GM23338 (cell line): ENCODE measurements around the gene IER2. TPM values are rescaled to one million over a fixed set of nuclear protein-coding genes. Genes with fewer than 3 reads are reported as not detected.

ENCODE experiments used
- ATAC-seq: fragments of 200-7000 bp; cut with Tn5 transposase; 3 replicates; pipeline ENCODE4 v1.9.1; 2020
- DNase-seq: peaks from one replicate; pipeline ENCODE4 v3.0.0-alpha.2; 2015; ENCODE audit warnings: low spot score
- H2AFZ ChIP-seq: fragments of 200-600 bp; sonication (generic); 2 replicates; pipeline ENCODE4 v1.8.0; 2016; ENCODE audit warnings: antibody characterized with exemption, mild to moderate bottlenecking, moderate library complexity
- H3F3A ChIP-seq: fragments of 200-600 bp; sonication (generic); replicated peaks from 2 replicates; pipeline ENCODE4 v1.8.0; 2017; ENCODE audit warnings: antibody characterized with exemption, mixed run types, low read depth
- H3K27ac ChIP-seq: fragments of 200-600 bp; sonication (generic); 2 replicates; pipeline ENCODE4 v1.6.1; 2016; ENCODE audit warnings: low read depth
- H3K27me3 ChIP-seq: fragments of 200-600 bp; sonication (generic); 2 replicates; pipeline ENCODE4 v1.8.0; 2016; ENCODE audit warnings: mild to moderate bottlenecking, mixed run types, moderate library complexity; ENCODE audit not compliant: insufficient read depth
- H3K36me3 ChIP-seq: fragments of 200-600 bp; sonication (generic); 2 replicates; pipeline ENCODE4 v1.8.0; 2016; ENCODE audit warnings: mild to moderate bottlenecking; ENCODE audit not compliant: insufficient read depth
- H3K4me1 ChIP-seq: fragments of 200-600 bp; sonication (generic); 2 replicates; pipeline ENCODE4 v1.8.0; 2016; ENCODE audit warnings: mild to moderate bottlenecking, moderate library complexity; ENCODE audit not compliant: insufficient read depth
- H3K4me2 ChIP-seq: fragments of 200-600 bp; sonication (generic); 2 replicates; pipeline ENCODE4 v1.7.1; 2017; ENCODE audit warnings: mixed run types
- H3K4me3 ChIP-seq: fragments of 200-600 bp; sonication (generic); 2 replicates; pipeline ENCODE4 v1.6.1; 2016; ENCODE audit warnings: mixed run types
- H3K79me2 ChIP-seq: fragments of 200-600 bp; sonication (generic); replicated peaks from 2 replicates; pipeline ENCODE4 v1.8.0; 2017; ENCODE audit warnings: mild to moderate bottlenecking; ENCODE audit not compliant: insufficient read depth
- H3K9me2 ChIP-seq: fragments of 200-600 bp; sonication (generic); 2 replicates; pipeline ENCODE4 v1.8.0; 2017; ENCODE audit not compliant: insufficient read depth
- H4K20me1 ChIP-seq: fragments of 200-600 bp; sonication (generic); replicated peaks from 2 replicates; pipeline ENCODE4 v1.8.0; 2017; ENCODE audit warnings: mild to moderate bottlenecking; ENCODE audit not compliant: insufficient read depth
- H3K27ac Mint-ChIP-seq: 2 replicates; pipeline ENCODE4 v1.8.0; 2020; ENCODE audit warnings: inconsistent platforms, mild to moderate bottlenecking, moderate library complexity, mixed read lengths
- H3K27me3 Mint-ChIP-seq: 3 replicates; pipeline ENCODE4 v1.8.0; 2022; ENCODE audit warnings: low read depth, mild to moderate bottlenecking, moderate library complexity, mixed read lengths, inconsistent platforms; ENCODE audit not compliant: insufficient read depth, poor library complexity
- H3K36me3 Mint-ChIP-seq: 3 replicates; pipeline ENCODE4 v1.8.0; 2021; ENCODE audit warnings: low read depth, mild to moderate bottlenecking, inconsistent platforms, moderate library complexity, mixed read lengths
- H3K4me1 Mint-ChIP-seq: 3 replicates; pipeline ENCODE4 v1.8.0; 2020; ENCODE audit warnings: mild to moderate bottlenecking, inconsistent platforms, mixed read lengths
- H3K4me3 Mint-ChIP-seq: 3 replicates; pipeline ENCODE4 v1.8.0; 2021; ENCODE audit warnings: moderate library complexity, mild to moderate bottlenecking, inconsistent platforms, mixed read lengths
- H3K9me3 Mint-ChIP-seq: 3 replicates; pipeline ENCODE4 v1.8.0; 2020; ENCODE audit warnings: moderate library complexity, mild to moderate bottlenecking, inconsistent platforms, mixed read lengths
- CREB1 ChIP-seq: fragments of 250-450 bp; sonication (Bioruptor Pico); IDR thresholded peaks from 2 replicates; pipeline ENCODE4 v1.5.0; 2020; ENCODE audit warnings: low read depth, mild to moderate bottlenecking, moderate library complexity
- EZH2 ChIP-seq: fragments of 200-600 bp; sonication (generic); IDR thresholded peaks from one replicate; pipeline ENCODE4 v1.8.0; 2017; ENCODE audit warnings: antibody characterized with exemption, mild to moderate bottlenecking, low read depth; ENCODE audit not compliant: unreplicated experiment
- EZH2phosphoT487 ChIP-seq: fragments of 200-600 bp; sonication (generic); IDR thresholded peaks from one replicate; pipeline ENCODE4 v1.8.1; 2018; ENCODE audit warnings: antibody characterized with exemption; ENCODE audit not compliant: unreplicated experiment
- JUNB ChIP-seq: IDR thresholded peaks from one replicate; pipeline ENCODE4 v1.6.1; 2016; ENCODE audit warnings: antibody characterized with exemption; ENCODE audit not compliant: unreplicated experiment
- NANOG ChIP-seq: IDR thresholded peaks from 2 replicates; pipeline ENCODE4 v1.6.1; 2016; ENCODE audit warnings: antibody characterized with exemption, borderline replicate concordance
- POLR2AphosphoS5 ChIP-seq: IDR thresholded peaks from 2 replicates; pipeline ENCODE4 v1.6.1; 2016; ENCODE audit warnings: antibody characterized with exemption, low read depth
- ZNF114 ChIP-seq: fragments of 250-450 bp; sonication (Bioruptor Pico); IDR thresholded peaks from 2 replicates; pipeline ENCODE4 v1.5.0; 2020; ENCODE audit warnings: mild to moderate bottlenecking, moderate library complexity
- ZNF331 ChIP-seq: fragments of 250-450 bp; sonication (Bioruptor Pico); IDR thresholded peaks from 2 replicates; pipeline ENCODE4 v1.5.0; 2020; ENCODE audit warnings: low read depth, mild to moderate bottlenecking, moderate library complexity
- polyA plus RNA-seq: library from polyadenylated mRNA; unstranded; fragments of >200 nt; fragmentation: Nextera tagmentation; extraction: Ambion mirVana; gene quantifications from 2 replicates; pipeline ENCODE4 v1.2.1, GENCODE V29; 2016
- total RNA-seq: library from RNA; depleted of rRNA; stranded (reverse); fragments of >200 nt; shearing (Covaris generic); gene quantifications from 2 replicates; pipeline ENCODE4 v1.2.3, GENCODE V29; 2014
- TF ChIP-seq, protein P1 (sequence below): IDR thresholded peaks from 2 replicates; pipeline ENCODE4 v1.6.1; 2016; ENCODE audit warnings: antibody characterized with exemption
- TF ChIP-seq, protein P2 (sequence below), 2 experiments: fragments of 200-600 bp in 1 of 2; sonication (generic) in 1 of 2; conservative IDR thresholded peaks; 2 replicates each; pipeline versions ENCODE4 v1.5.1 to v1.6.1; 2016 to 2017; ENCODE audit warnings: antibody characterized with exemption in 2 of 2, low read depth in 2 of 2, mild to moderate bottlenecking in 2 of 2, moderate library complexity in 1 of 2
- TF ChIP-seq, protein P3 (sequence below): IDR thresholded peaks from one replicate; pipeline ENCODE4 v1.6.1; 2018; ENCODE audit warnings: antibody characterized with exemption; ENCODE audit not compliant: unreplicated experiment

Gene IER2
- total and polyA plus RNA-seq, 2 experiments from 2014 or later = 124 to 191 TPM

DNA sequence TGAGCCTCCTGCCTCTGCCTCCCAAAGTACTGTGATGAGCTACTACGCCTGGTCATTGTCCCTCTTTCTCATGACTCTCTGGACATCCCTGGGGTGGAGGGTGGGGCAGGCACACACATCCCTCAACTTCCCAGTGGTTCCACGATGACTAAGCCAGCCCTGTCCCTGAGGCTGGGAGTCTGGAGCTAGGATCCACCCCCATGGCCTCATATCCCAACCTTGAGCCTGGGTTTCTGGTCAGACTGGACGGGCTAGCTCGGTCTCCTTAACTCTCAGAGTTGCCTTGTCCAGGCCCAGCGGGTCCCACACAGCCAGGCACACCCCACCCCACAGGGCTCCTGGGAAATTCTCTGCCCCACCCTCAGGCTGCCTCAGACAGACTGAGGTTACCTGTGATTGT is 19.6 kb downstream of the IER2 start:
- no peaks in the 10 kb centered on the region for H3K9me2 ChIP-seq
- Mint-ChIP-seq H3K4me1 (peaks cover 39% of the 10 kb centered on the region), H3K36me3 (peaks cover 19% of the 10 kb centered on the region), H3K4me3 (no peak overlapping the region), H3K27ac (no peak overlapping the region), H3K27me3 (peaks cover 5% of the 10 kb centered on the region), H3K9me3 (peaks cover 3% of the 10 kb centered on the region; the same call in 1 of the 3 replicates)
- no peak overlapping the region for H3K4me2 ChIP-seq
- H3K4me1 ChIP-seq = peaks cover 45% of the 10 kb centered on the region
- TF ChIP-seq, protein P1, sequence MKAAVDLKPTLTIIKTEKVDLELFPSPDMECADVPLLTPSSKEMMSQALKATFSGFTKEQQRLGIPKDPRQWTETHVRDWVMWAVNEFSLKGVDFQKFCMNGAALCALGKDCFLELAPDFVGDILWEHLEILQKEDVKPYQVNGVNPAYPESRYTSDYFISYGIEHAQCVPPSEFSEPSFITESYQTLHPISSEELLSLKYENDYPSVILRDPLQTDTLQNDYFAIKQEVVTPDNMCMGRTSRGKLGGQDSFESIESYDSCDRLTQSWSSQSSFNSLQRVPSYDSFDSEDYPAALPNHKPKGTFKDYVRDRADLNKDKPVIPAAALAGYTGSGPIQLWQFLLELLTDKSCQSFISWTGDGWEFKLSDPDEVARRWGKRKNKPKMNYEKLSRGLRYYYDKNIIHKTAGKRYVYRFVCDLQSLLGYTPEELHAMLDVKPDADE = no peak
- TF ChIP-seq CREB1 (CRISPR knock-in tag) = no peak
- TF ChIP-seq NANOG = no peak
- TF ChIP-seq, protein P2, sequence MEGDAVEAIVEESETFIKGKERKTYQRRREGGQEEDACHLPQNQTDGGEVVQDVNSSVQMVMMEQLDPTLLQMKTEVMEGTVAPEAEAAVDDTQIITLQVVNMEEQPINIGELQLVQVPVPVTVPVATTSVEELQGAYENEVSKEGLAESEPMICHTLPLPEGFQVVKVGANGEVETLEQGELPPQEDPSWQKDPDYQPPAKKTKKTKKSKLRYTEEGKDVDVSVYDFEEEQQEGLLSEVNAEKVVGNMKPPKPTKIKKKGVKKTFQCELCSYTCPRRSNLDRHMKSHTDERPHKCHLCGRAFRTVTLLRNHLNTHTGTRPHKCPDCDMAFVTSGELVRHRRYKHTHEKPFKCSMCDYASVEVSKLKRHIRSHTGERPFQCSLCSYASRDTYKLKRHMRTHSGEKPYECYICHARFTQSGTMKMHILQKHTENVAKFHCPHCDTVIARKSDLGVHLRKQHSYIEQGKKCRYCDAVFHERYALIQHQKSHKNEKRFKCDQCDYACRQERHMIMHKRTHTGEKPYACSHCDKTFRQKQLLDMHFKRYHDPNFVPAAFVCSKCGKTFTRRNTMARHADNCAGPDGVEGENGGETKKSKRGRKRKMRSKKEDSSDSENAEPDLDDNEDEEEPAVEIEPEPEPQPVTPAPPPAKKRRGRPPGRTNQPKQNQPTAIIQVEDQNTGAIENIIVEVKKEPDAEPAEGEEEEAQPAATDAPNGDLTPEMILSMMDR (conservative IDR thresholded peaks at IDR 0.05; ENCODE audit: low read depth in 2 of 2) = no peak
- no peak for TF ChIP-seq EZH2phosphoT487
- TF ChIP-seq EZH2 = no peak
- no peak for TF ChIP-seq POLR2AphosphoS5
- TF ChIP-seq ZNF114 (CRISPR knock-in tag) = no peak
- no peak for TF ChIP-seq ZNF331
- no peak for TF ChIP-seq JUNB
- TF ChIP-seq, protein P3, sequence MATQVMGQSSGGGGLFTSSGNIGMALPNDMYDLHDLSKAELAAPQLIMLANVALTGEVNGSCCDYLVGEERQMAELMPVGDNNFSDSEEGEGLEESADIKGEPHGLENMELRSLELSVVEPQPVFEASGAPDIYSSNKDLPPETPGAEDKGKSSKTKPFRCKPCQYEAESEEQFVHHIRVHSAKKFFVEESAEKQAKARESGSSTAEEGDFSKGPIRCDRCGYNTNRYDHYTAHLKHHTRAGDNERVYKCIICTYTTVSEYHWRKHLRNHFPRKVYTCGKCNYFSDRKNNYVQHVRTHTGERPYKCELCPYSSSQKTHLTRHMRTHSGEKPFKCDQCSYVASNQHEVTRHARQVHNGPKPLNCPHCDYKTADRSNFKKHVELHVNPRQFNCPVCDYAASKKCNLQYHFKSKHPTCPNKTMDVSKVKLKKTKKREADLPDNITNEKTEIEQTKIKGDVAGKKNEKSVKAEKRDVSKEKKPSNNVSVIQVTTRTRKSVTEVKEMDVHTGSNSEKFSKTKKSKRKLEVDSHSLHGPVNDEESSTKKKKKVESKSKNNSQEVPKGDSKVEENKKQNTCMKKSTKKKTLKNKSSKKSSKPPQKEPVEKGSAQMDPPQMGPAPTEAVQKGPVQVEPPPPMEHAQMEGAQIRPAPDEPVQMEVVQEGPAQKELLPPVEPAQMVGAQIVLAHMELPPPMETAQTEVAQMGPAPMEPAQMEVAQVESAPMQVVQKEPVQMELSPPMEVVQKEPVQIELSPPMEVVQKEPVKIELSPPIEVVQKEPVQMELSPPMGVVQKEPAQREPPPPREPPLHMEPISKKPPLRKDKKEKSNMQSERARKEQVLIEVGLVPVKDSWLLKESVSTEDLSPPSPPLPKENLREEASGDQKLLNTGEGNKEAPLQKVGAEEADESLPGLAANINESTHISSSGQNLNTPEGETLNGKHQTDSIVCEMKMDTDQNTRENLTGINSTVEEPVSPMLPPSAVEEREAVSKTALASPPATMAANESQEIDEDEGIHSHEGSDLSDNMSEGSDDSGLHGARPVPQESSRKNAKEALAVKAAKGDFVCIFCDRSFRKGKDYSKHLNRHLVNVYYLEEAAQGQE = no peak
- no peaks in the 10 kb centered on the region for H3K36me3 ChIP-seq
- no peak for ATAC-seq
- H3F3A ChIP-seq = peaks cover 29% of the 10 kb centered on the region
- DNase-seq = no peak
- no peak overlapping the region for H3K4me3 ChIP-seq
- no peak overlapping the region for H3K27ac ChIP-seq
- H3K79me2 ChIP-seq = peaks cover 10% of the 10 kb centered on the region
- H2AFZ ChIP-seq = no peak overlapping the region
- no peaks in the 10 kb centered on the region for H4K20me1 ChIP-seq
- no peaks in the 10 kb centered on the region for H3K27me3 ChIP-seq
